Measurements from ENCODE around the gene VCX2. TPM values are rescaled to one million over a fixed set of nuclear protein-coding genes. Genes with fewer than 3 reads are reported as not detected.
"Not testable (repeated sequence)": the region's sequence is repeated elsewhere in the genome, so short reads cannot be mapped to it uniquely, and the experiment has no call there.

Gene VCX2
- total and polyA plus RNA-seq, 7 experiments from 2014 or later = not detected

GRCh38 chrX:8191022-8191421 is 20.0 kb upstream of the VCX2 start:
- H3K4me1 Mint-ChIP-seq = no peaks in the 10 kb centered on the region
- POLR2A ChIA-PET = no interaction called here
- H3K27me3 Mint-ChIP-seq = no peaks in the 10 kb centered on the region

DNA sequence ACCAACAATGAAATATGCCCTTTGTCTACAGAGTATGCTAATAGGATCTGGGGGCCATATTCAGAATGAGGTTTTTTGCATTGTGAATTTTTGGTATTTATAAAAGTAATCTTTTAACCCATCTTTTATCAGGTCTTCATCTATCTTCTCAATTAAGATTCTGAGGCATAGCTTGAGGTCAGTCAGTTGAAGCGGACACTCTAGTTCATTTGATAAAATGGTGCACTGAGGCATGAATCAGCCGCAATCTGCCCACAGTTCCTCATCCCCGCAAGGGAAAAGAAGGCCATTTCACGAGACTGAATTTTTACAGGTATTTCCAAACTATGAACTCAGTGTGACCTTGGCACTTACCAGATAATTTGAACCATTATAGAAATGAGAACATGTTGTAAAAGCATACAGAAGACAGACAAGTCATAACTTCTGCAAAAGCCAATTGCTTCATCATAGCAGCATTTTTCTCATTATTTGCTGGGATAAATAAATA is 19.3 kb upstream of the VCX2 start:
- H3K4me1 ChIP-seq (ENCODE audit: control insufficient read depth in 2 of 2, insufficient read depth in 2 of 2, low read length in 2 of 2) = no peaks in the 10 kb centered on the region
- CTCF ChIA-PET = no interaction called here
- Mint-ChIP-seq H3K4me1 (no peaks in the 10 kb centered on the region), H3K4me3 (no peak overlapping the region), H3K27me3 (no peaks in the 10 kb centered on the region), H3K27ac (no peak overlapping the region), H3K36me3 (peaks cover 0 to 4% (median 0%) of the 10 kb centered on the region in 5 donors), H3K9me3 (peaks cover 0 to 15% (median 0%) of the 10 kb centered on the region in 11 donors)
- DNase-seq (no peak), ATAC-seq (no peak)
- intact Hi-C loops (cut with micrococcal nuclease) = no loop called here
- no peak overlapping the region for H3K27ac ChIP-seq (ENCODE audit: low read depth, low read length)
- no peaks in the 10 kb centered on the region for H3K36me3 ChIP-seq (ENCODE audit: control insufficient read depth in 2 of 3, insufficient read depth in 3 of 3, low read length in 3 of 3)
- POLR2A ChIA-PET = no interaction called here
- H3K27me3 ChIP-seq (ENCODE audit: control insufficient read depth in 2 of 2, insufficient read depth in 2 of 2, low read length in 2 of 2) = no peaks in the 10 kb centered on the region
- no peaks in the 10 kb centered on the region for H3K9me3 ChIP-seq (ENCODE audit: control insufficient read depth in 2 of 3, low read length in 3 of 3)
- H3K4me3 ChIP-seq (ENCODE audit: low read length) = no peak overlapping the region

More at GRCh38 chrX:8191022-8191421, 20.0 kb upstream of the VCX2 start:
- Mint-ChIP-seq H3K27ac (no peak overlapping the region), H3K9me3 (peaks cover 0 to 16% (median 0%) of the 10 kb centered on the region in 11 donors), H3K36me3 (peaks cover 0 to 4% (median 0%) of the 10 kb centered on the region in 5 donors), H3K4me3 (no peak overlapping the region)
- no peak overlapping the region for H3K27ac ChIP-seq (ENCODE audit: low read depth, low read length)
- H3K4me3 ChIP-seq (ENCODE audit: low read length) = no peak overlapping the region
- no peaks in the 10 kb centered on the region for H3K9me3 ChIP-seq (ENCODE audit: control insufficient read depth in 2 of 3, low read length in 3 of 3)
- no peaks in the 10 kb centered on the region for H3K27me3 ChIP-seq (ENCODE audit: control insufficient read depth in 2 of 2, insufficient read depth in 2 of 2, low read length in 2 of 2)
- CTCF ChIA-PET = no interaction called here
- DNase-seq (no peak), ATAC-seq (no peak)
- no peaks in the 10 kb centered on the region for H3K4me1 ChIP-seq (ENCODE audit: control insufficient read depth in 2 of 2, insufficient read depth in 2 of 2, low read length in 2 of 2)
- intact Hi-C loops (cut with micrococcal nuclease) = no loop called here
- H3K36me3 ChIP-seq (ENCODE audit: control insufficient read depth in 2 of 3, insufficient read depth in 3 of 3, low read length in 3 of 3) = no peaks in the 10 kb centered on the region

GRCh38 chrX:8189096-8189830 is 18.2 kb upstream of the VCX2 start:
- no peak overlapping the region for H3K4me3 ChIP-seq (ENCODE audit: low read length)
- no peaks in the 10 kb centered on the region for H3K4me1 Mint-ChIP-seq
- DNase-seq (no peak), ATAC-seq (no peak)
- no peaks in the 10 kb centered on the region for H3K9me3 ChIP-seq (ENCODE audit: control insufficient read depth in 2 of 3, low read length in 3 of 3)
- H3K4me1 ChIP-seq (ENCODE audit: control insufficient read depth in 2 of 2, insufficient read depth in 2 of 2, low read length in 2 of 2) = no peaks in the 10 kb centered on the region
- CTCF ChIA-PET = no interaction called here
- no peaks in the 10 kb centered on the region for H3K36me3 Mint-ChIP-seq
- peaks cover 0 to 10% (median 0%) of the 10 kb centered on the region in 11 donors for H3K9me3 Mint-ChIP-seq
- no peak overlapping the region for H3K27ac ChIP-seq (ENCODE audit: low read depth, low read length)
- H3K36me3 ChIP-seq (ENCODE audit: control insufficient read depth in 2 of 3, insufficient read depth in 3 of 3, low read length in 3 of 3) = no peaks in the 10 kb centered on the region
- no peaks in the 10 kb centered on the region for H3K27me3 Mint-ChIP-seq
- intact Hi-C loops (cut with micrococcal nuclease) = no loop called here
- no peaks in the 10 kb centered on the region for H3K27me3 ChIP-seq (ENCODE audit: control insufficient read depth in 2 of 2, insufficient read depth in 2 of 2, low read length in 2 of 2)
- no peak overlapping the region for H3K4me3 Mint-ChIP-seq
- POLR2A ChIA-PET = no interaction called here
- H3K27ac Mint-ChIP-seq = no peak overlapping the region

DNA sequence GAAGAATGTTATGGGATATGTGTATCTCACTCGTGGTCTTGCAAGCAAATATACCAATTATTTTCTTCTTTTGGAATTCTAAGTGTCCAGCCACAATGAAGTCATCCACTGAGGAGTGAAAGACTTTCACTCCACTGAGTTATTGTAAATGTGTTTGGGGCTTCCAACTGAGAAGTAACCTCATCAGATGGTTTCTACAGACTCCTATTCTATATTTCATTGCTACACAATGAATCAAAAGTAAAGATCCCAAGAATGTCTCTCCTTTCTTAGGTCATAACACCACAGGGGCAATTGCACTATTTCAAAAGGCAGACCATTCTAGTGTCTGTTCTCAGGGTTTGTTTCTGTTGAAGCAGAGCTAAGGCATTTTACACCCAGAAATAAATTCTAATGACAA is 12.3 kb upstream of the VCX2 start:
- CTCF ChIA-PET = no interaction called here
- no peak for ATAC-seq
- no peaks in the 10 kb centered on the region for H3K36me3 Mint-ChIP-seq
- Histone ChIP-seq H3K4me1 (ENCODE audit: control insufficient read depth in 2 of 2, insufficient read depth in 2 of 2, low read length in 2 of 2) (no peaks in the 10 kb centered on the region), H3K9me3 (ENCODE audit: control insufficient read depth in 2 of 3, low read length in 3 of 3) (no peaks in the 10 kb centered on the region), H3K27me3 (ENCODE audit: control insufficient read depth in 2 of 2, insufficient read depth in 2 of 2, low read length in 2 of 2) (no peaks in the 10 kb centered on the region), H3K36me3 (ENCODE audit: control insufficient read depth in 2 of 3, insufficient read depth in 3 of 3, low read length in 3 of 3) (no peaks in the 10 kb centered on the region), H3K4me3 (ENCODE audit: low read length) (no peak overlapping the region), H3K27ac (ENCODE audit: low read depth, low read length) (no peak overlapping the region)
- peaks cover 0 to 4% (median 0%) of the 10 kb centered on the region in 11 donors for H3K9me3 Mint-ChIP-seq
- intact Hi-C loops (cut with micrococcal nuclease) = no loop called here
- H3K4me1 Mint-ChIP-seq = no peaks in the 10 kb centered on the region
- POLR2A ChIA-PET = no interaction called here
- no peak overlapping the region for H3K27ac Mint-ChIP-seq
- DNase-seq = no peak
- H3K27me3 Mint-ChIP-seq = no peaks in the 10 kb centered on the region
- H3K4me3 Mint-ChIP-seq = no peak overlapping the region

DNA sequence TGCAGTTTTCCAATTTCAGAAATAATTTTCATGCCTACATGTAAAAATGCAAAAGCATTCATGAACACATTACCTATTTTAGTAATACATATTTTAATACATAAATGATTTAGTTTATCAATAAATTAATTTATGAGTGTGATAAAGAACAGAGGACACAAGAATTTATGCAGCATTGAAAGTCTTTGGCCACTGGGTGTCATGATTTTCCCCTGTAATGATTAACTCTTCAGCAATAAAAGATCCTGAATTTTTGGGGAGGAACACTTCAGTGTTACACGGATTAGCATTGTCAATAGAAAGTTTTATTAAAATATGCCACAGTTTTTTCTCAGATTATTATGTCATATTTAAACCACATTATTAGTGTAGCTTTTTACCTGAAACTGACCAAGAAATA is 8.6 kb upstream of the VCX2 start:
- Histone ChIP-seq H3K36me3 (ENCODE audit: control insufficient read depth in 2 of 3, insufficient read depth in 3 of 3, low read length in 3 of 3) (no peaks in the 10 kb centered on the region), H3K4me1 (ENCODE audit: control insufficient read depth in 2 of 2, insufficient read depth in 2 of 2, low read length in 2 of 2) (no peaks in the 10 kb centered on the region), H3K27me3 (ENCODE audit: control insufficient read depth in 2 of 2, insufficient read depth in 2 of 2, low read length in 2 of 2) (no peaks in the 10 kb centered on the region), H3K27ac (ENCODE audit: low read depth, low read length) (no peak overlapping the region), H3K9me3 (ENCODE audit: control insufficient read depth in 2 of 3, low read length in 3 of 3) (no peaks in the 10 kb centered on the region), H3K4me3 (ENCODE audit: low read length) (no peak overlapping the region)
- CTCF ChIA-PET = no interaction called here
- H3K27ac Mint-ChIP-seq = no peak overlapping the region
- ATAC-seq (no peak), DNase-seq (no peak)
- intact Hi-C loops (cut with micrococcal nuclease) = no loop called here
- POLR2A ChIA-PET = no interaction called here
- peaks cover 0 to 8% (median 0%) of the 10 kb centered on the region in 11 donors for H3K9me3 Mint-ChIP-seq
- H3K4me1 Mint-ChIP-seq = no peaks in the 10 kb centered on the region
- H3K36me3 Mint-ChIP-seq = peaks cover 0 to 14% (median 0%) of the 10 kb centered on the region in 5 donors
- no peak overlapping the region for H3K4me3 Mint-ChIP-seq
- H3K27me3 Mint-ChIP-seq = no peaks in the 10 kb centered on the region

DNA sequence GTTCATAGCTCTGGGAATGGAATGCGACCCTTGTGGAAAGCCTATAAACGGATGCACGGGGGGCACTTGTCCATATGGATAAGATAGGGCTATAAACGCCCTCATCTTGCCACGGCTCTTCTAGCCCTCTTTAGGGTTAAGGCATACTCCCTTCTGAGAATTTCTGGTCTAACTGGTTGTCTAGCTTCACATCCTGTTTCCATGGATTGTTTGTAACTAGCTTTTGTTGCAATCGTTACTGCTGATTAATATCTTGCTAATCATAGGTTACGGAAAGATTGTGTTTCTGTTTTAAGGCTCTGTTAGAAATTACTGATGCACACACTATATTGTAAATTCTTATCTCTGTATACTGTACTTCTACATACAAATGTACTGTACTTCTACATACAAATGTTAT is 17.1 kb downstream of the VCX2 start:
- H3K9me3 Mint-ChIP-seq = peaks cover 0 to 55% (median 10%) of the 10 kb centered on the region in 11 donors
- H3K4me3 Mint-ChIP-seq; H3K4me1 Mint-ChIP-seq; H3K27ac ChIP-seq (ENCODE audit: low read depth, low read length); H3K36me3 ChIP-seq (ENCODE audit: control insufficient read depth in 2 of 3, insufficient read depth in 3 of 3, low read length in 3 of 3); H3K36me3 Mint-ChIP-seq; H3K4me1 ChIP-seq (ENCODE audit: control insufficient read depth in 2 of 2, insufficient read depth in 2 of 2, low read length in 2 of 2); H3K27ac Mint-ChIP-seq; H3K9me3 ChIP-seq (ENCODE audit: control insufficient read depth in 2 of 3, low read length in 3 of 3); intact Hi-C loops (cut with micrococcal nuclease); DNase-seq; H3K4me3 ChIP-seq (ENCODE audit: low read length); ATAC-seq; CTCF ChIA-PET; H3K27me3 Mint-ChIP-seq; H3K27me3 ChIP-seq (ENCODE audit: control insufficient read depth in 2 of 2, insufficient read depth in 2 of 2, low read length in 2 of 2); POLR2A ChIA-PET: not testable (repeated sequence)

DNA sequence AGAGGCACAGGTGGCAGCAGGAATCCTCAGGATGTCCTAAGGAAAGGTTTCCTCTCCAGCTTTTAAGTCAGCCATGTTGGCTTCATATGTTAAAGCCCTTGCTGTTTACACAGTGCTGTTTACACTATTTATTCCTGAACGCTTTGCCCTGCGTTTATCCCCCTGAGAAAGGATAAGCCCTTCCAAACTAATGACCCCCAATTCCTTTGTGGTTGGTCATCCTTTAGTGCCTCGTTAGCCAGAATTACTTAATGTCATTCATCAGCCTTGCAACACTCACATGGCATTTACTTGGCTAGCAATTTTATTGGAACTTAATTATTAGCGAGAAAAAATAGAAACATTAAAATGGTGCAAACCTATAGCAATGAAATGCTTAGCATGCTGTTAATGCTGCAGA is 23.8 kb downstream of the VCX2 start:
- POLR2A ChIA-PET = no interaction called here
- H3K9me3 ChIP-seq (ENCODE audit: control insufficient read depth in 2 of 3, low read length in 3 of 3) = no peaks in the 10 kb centered on the region
- H3K36me3 ChIP-seq (ENCODE audit: control insufficient read depth in 2 of 3, insufficient read depth in 3 of 3, low read length in 3 of 3) = no peaks in the 10 kb centered on the region
- Mint-ChIP-seq H3K27me3 (no peaks in the 10 kb centered on the region), H3K27ac (no peak overlapping the region), H3K36me3 (peaks cover 0 to 8% (median 0%) of the 10 kb centered on the region in 5 donors), H3K4me3 (no peak overlapping the region), H3K9me3 (peaks cover 0 to 57% (median 16%) of the 10 kb centered on the region in 11 donors), H3K4me1 (no peaks in the 10 kb centered on the region)
- ATAC-seq (no peak), DNase-seq (no peak)
- no peak overlapping the region for H3K27ac ChIP-seq (ENCODE audit: low read depth, low read length)
- CTCF ChIA-PET = no interaction called here
- no peaks in the 10 kb centered on the region for H3K4me1 ChIP-seq (ENCODE audit: control insufficient read depth in 2 of 2, insufficient read depth in 2 of 2, low read length in 2 of 2)
- intact Hi-C loops (cut with micrococcal nuclease) = no loop called here
- no peak overlapping the region for H3K4me3 ChIP-seq (ENCODE audit: low read length)
- H3K27me3 ChIP-seq (ENCODE audit: control insufficient read depth in 2 of 2, insufficient read depth in 2 of 2, low read length in 2 of 2) = no peaks in the 10 kb centered on the region
